Pericardium fibroblast (primary cell): ENCODE results near the gene RGL1. TPM values are rescaled to one million over a fixed set of nuclear protein-coding genes. Genes with fewer than 3 reads are reported as not detected.

Source experiments
- total RNA-seq: library from RNA; depleted of rRNA; stranded (reverse); fragments of >200 nt; gene quantifications from 2 replicates; pipeline ENCODE4 v1.2.3, GENCODE V29; 2015

Gene RGL1
- 17.4 and 20.8 TPM in 2 replicates for total RNA-seq

DNA sequence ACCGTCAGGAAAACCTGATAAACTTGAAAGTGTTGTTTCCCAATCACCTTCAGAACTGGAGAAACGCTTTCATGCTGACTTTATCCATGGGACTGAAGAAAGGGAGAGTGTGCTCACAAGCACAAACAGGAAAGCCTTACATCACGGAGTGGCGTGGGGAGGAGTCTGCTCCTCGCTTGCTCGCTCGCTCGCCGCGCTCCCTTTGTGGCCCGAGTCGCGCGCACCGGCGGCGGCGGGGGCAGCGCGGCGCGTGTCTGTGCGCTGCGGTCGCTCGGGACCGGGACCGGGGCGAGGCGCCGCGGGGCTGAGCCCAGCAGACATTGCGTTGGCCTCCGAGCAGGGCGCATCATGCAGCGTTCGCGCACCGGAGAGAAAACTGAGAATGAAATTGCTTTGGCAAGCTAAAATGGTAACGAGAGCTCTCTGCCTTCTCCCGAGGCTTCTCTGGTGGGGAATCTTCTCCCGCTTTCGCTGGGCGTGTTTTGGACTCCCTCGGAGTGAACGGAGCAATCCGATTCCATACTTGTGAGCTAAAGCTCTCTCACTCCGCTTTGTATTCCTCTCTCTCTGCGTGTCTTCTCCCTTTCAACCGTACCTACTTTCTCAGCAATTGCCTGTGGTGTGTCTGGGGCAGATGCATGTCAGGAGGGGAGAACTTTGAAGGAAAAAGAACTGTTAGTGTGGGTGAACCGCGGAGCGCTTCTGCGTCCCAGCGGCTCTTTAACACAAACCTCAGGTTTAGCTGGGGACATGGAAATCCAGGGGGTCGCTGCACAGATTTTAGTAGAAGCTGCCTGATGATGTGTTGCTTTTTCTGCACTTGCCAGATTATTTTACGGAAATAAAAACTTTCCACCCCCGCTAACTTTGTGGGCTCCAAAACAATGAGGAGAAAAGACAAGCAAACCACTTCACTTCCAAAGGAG lies at the start of gene RGL1:
Gene RGL1, plus strand, starts transcription at position 205 of the 926 bp plus-strand sequence. Its CDS starts 178 bp downstream, at position 383.

Other genes starting within 250 kb of the RGL1 start
- gene NCF2, start 214.7 kb upstream of the RGL1 start, total RNA-seq: not detected in 2 replicates
- gene ARPC5, start 169.3 kb upstream of the RGL1 start, total RNA-seq: 85.8 and 171 TPM in 2 replicates
- gene APOBEC4, start 151.8 kb upstream of the RGL1 start, total RNA-seq: not detected in 2 replicates
- gene COLGALT2, start 232.6 kb downstream of the RGL1 start, total RNA-seq: 4.2 and 4.3 TPM in 2 replicates
- gene TSEN15, start 246.6 kb downstream of the RGL1 start, total RNA-seq: 28.0 and 50.1 TPM in 2 replicates